ENCODE results near the gene BTD.

DNA sequence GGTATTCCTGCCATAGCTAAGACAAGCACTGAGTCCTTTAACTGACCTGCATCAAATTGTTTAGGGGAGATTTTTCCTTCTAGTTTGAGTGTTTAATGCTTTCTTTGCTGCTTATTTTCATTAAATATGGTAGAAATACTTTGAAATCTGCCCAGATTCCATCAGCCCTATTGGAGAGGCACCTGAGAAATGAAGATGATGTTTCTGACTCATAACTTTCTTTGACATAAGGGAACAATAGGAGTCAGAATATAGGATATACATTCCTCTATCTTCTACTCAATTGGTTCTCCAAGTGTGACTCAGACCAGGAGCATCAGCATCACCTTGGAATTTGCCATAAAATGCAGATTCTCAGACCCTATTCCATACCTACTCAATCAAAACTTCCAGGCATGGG is 27.4 kb downstream of the BTD start:
- TF ChIP-seq CTCF (IDR thresholded peaks at IDR 0.05) (no peak), EZH2 (IDR thresholded peaks at IDR 0.05) (no peak)

All from neural progenitor cell (in vitro differentiated cells).